NK-92 treated with Interleukin-12 subunit alpha and Interleukin-12 subunit beta, amount 100 ng/mL, for 24 hours (cell line): ENCODE measurements around the gene FANCL.
"Not testable (repeated sequence)": the region's sequence is repeated elsewhere in the genome, so short reads cannot be mapped to it uniquely, and the experiment has no call there.

Experiments
- DNase-seq: peaks from one replicate; lab custom pipeline; 2025; lab: John Stamatoyannopoulos, UW

The FANCL gene

GRCh38 chr2:58204195-58204959, 36.7 kb downstream of the FANCL start:
- no peak for DNase-seq

- no peak for DNase-seq
Observed at GRCh38 chr2:58203018-58203417, 38.1 kb downstream of the FANCL start.

- DNase-seq, result no peak
Observed at GRCh38 chr2:58202404-58202803, 38.7 kb downstream of the FANCL start.

DNA sequence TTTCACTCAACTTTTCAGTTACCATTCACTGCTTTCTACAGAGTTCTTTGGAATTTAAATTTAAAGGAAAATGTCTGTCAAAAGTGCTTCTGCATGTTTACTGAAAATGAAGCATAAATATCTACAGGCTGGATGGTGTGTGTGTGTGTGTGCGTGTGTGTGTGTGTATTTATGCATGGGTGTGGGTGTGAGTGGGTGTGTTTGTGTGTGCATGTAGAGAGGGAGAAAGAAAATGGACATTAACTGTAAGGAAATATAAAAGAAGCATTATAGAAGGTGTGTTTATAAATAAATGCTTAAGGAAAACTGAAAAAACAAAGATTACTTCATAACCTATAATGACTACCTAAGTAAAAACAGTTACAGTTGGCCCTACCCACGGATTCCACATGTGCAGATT, 43.2 kb downstream of the FANCL start:
- DNase-seq, result no peak

GRCh38 chr2:58195662-58196061, 45.5 kb downstream of the FANCL start:
- no peak for DNase-seq

GRCh38 chr2:58194458-58194857, 46.7 kb downstream of the FANCL start:
- DNase-seq, result no peak

- not testable (repeated sequence) for DNase-seq
Observed at GRCh38 chr2:58187022-58187421, 54.1 kb downstream of the FANCL start.

DNA sequence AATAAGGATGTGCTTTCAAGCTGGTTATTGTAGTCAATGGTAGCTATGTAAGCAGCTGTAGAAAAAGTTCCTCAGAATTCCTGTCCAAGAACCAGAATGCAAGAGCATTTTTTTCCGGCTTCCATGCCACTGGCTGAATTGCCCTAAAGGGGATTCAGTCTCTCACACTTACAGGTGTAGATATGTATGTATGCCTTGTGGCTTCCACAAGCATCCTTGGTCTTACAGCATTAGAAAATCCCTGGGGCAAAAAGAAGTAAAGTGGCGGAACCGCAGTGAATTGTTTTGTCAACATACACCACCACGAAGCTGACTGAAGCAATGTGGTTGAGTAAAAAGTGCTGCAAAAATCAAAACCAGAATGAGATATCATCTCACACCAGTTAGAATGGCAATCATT, 54.6 kb downstream of the FANCL start:
- no peak for DNase-seq

DNA sequence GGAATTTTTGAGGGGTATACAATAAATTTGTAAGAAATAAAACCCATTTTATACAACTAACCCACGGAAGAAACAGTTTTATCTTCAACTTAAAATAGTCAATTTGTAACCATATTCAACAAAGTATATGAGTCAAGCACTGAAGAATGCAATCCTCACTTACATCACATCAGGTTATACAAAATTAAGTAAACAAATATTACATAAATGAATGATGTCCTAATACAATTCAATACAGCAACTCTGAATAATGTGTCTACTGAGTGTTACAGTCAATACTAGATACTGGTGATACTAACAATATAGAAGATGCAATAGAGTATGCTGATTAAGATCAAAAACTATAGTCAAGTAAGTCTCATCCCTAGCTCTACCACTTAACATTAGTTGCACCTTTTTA, 58.6 kb downstream of the FANCL start:
- no peak for DNase-seq

- DNase-seq, result no peak
Observed at GRCh38 chr2:58180635-58181034, 60.5 kb downstream of the FANCL start.

DNA sequence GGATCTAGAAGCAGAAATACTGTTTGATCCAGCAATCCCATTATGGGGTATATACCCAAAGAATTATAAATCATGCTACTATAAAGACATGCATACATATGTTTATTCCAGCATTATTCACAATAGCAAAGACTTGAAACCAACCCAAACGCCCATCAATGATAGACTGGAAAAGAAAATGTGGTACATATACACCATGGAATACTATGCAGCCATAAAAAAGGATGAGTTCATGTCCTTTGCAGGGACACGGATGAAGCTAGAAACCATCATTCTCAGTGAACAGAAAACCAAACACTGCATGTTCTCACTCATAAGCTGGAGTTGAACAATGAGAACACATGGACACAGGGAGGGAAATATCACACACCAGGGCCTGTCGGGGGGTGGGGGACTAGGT, 61.0 kb downstream of the FANCL start:
- DNase-seq, result not testable (repeated sequence)

DNA sequence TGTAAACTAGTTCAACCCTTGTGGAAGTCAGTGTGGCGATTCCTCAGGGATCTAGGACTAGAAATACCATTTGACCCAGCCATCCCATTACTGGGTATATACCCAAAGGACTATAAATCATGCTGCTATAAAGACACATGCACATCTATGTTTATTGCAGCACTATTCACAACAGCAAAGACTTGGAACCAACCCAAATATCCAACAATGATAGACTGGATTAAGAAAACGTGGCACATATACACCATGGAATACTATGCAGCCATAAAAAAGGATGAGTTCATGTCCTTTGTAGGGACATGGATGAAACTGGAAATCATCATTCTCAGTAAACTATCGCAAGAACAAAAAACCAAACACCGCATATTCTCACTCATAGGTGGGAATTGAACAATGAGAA, 63.9 kb downstream of the FANCL start:
- not testable (repeated sequence) for DNase-seq

DNA sequence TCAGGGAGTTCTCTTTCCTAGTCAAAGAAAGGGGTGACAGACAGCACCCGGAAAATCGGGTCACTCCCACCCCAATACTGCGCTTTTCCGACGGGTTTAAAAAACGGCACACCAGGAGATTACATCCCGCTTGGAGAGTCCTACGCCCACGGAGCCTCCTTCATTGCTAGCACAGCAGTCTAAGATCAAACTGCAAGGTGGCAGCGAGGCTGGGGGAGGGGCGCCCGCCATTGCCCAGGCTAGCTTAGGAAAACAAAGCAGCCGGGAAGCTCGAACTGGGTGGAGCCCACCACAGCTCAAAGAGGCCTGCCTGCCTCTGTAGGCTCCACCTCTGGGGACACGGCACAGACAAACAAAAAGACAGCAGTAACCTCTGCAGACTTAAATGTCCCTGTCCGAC, 69.3 kb downstream of the FANCL start:
- not testable (repeated sequence) for DNase-seq

- DNase-seq, result not testable (repeated sequence)
Observed at GRCh38 chr2:58170334-58170933, 70.7 kb downstream of the FANCL start.

GRCh38 chr2:58169845-58170244, 71.3 kb downstream of the FANCL start:
- not testable (repeated sequence) for DNase-seq

DNA sequence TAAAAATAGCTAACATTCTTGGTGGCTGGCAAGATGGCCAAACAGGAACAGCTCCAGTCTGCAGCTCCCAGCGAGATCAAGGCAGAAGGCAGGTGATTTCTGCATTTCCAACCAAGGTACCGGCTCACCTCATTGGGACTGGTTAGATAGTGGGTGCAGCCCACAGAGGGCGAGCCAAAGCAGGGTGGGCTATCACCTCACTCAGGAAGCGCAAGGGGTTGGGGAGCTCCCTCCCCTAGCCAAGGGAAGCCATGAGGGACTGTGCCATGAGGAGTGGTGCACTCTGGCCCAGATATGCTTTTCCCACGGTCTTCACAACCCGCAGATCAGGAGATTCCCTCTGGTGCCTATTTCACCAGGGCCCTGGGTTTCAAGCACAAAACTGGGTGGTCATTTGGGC, 73.0 kb downstream of the FANCL start:
- DNase-seq, result not testable (repeated sequence)

- no peak for DNase-seq
Observed at GRCh38 chr2:58163913-58164312, 77.2 kb downstream of the FANCL start.

DNA sequence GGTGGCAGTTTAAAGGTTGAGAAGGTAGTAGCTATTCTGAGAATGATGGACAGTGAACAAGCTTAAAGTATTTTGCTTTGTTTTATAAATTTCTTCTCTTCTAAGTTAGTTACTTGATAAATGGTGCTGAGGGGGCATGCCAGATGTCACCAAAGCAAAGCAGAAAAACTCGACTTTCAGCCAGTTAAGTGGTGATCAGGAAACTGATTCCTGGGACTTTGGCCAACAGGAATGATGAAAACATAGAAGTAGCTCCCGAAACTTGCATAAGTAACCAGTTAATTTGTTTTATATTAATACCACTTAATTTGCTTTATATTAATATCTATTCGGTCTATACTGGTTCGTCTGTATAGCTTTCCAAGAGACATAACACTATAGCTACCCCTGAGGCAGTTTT, 82.6 kb downstream of the FANCL start:
- no peak for DNase-seq

DNA sequence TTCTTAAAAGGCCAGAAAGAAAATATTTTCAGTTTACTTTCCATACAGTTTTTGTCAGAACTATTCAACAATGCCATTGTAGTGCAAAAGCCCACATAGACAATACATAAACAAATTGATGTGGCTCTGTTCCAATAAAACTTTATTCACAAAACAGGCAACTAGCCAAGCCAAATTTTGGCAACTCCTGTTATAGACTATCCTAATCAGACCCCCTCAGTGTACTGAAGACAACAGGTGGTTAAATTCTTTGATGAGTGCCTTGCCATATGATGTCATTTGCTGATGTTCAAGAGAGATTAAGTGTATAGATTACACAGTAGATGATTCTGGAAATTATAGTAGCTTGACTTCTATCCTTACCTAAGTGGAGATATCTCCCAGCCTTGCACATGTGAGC, 83.4 kb downstream of the FANCL start:
- DNase-seq, result no peak

- no peak for DNase-seq
Observed at GRCh38 chr2:58156780-58157179, 84.3 kb downstream of the FANCL start.

- no peak for DNase-seq
Observed at GRCh38 chr2:58155160-58155778, 85.9 kb downstream of the FANCL start.

GRCh38 chr2:58146707-58147106, 94.4 kb downstream of the FANCL start:
- DNase-seq, result no peak

DNA sequence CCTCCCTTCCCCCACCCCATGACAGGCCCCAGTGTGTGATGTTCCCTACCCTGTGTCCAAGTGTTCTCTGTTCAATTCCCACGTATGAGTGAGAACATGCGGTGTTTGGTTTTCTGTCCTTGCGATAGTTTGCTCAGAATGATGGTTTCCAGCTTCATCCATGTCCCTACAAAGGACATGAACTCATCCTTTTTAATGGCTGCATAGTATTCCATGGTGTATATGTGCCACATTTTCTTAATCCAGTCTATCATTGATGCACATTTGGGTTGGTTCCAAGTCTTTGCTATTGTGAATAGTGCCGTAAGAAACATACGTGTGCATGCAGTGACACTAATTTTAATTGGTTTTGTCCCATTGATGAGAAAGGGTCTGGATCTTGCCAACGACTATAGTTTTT, 95.4 kb downstream of the FANCL start:
- DNase-seq, result not testable (repeated sequence)
